22Rv1 (cell line): Measurements from ENCODE around the gene MBLAC2.

Source experiments
- H3K27ac ChIP-seq: fragments of 450-650 bp; 2 replicates; pipeline ENCODE4 v1.5.1; 2017
- CTCF ChIP-seq: fragments of 450-650 bp; IDR thresholded peaks from 2 replicates; pipeline ENCODE4 v1.5.1; 2017; ENCODE audit warnings: mild to moderate bottlenecking
- ZFX ChIP-seq: fragments of 450-650 bp; IDR thresholded peaks from 2 replicates; pipeline ENCODE4 v1.6.1; 2017; ENCODE audit warnings: antibody characterized with exemption, borderline replicate concordance

MBLAC2 gene

GRCh38 chr5:90504743-90505142 lies 30.2 kb upstream of the MBLAC2 start:
- TF ChIP-seq CTCF, result no peak
- TF ChIP-seq ZFX, result no peak
- H3K27ac ChIP-seq, result no peak overlapping the region

GRCh38 chr5:90503596-90503995 lies 29.0 kb upstream of the MBLAC2 start:
- TF ChIP-seq ZFX, result no peak
- TF ChIP-seq CTCF, result no peak
- H3K27ac ChIP-seq, result no peak overlapping the region

- no peak for TF ChIP-seq CTCF
- TF ChIP-seq ZFX, result no peak
- no peak overlapping the region for H3K27ac ChIP-seq
These were observed 20.6 kb upstream of the MBLAC2 start for GRCh38 chr5:90495146-90495545.

GRCh38 chr5:90494043-90494442 lies 19.5 kb upstream of the MBLAC2 start:
- no peak for TF ChIP-seq ZFX
- TF ChIP-seq CTCF, result no peak

GRCh38 chr5:90488791-90489190 lies 14.2 kb upstream of the MBLAC2 start:
- TF ChIP-seq ZFX (no peak), CTCF (no peak)
- H3K27ac ChIP-seq, result no peak overlapping the region

More at GRCh38 chr5:90494043-90494442, 19.5 kb upstream of the MBLAC2 start:
- no peak overlapping the region for H3K27ac ChIP-seq

- TF ChIP-seq ZFX (no peak), CTCF (no peak)
- no peak overlapping the region for H3K27ac ChIP-seq
These were observed 10.0 kb upstream of the MBLAC2 start for GRCh38 chr5:90484540-90484939.

DNA sequence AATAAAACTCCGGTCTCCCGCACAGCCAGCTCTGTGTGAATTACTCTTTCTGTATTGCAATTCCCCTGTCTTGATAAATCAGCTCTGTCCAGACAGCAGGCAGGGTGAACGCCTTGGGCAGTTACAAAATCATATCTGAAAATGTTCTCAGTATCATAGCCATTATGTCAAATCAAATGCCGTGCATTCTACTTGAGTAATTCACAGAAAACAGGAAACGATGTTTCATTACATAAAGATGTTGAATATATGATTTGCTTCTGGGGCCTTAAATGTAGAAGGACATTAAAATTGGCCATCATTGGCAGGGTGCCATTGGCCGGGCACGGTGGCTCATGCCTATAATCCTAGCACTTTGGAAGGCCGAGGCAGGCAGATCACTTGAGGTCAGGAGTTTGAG lies 8.6 kb upstream of the MBLAC2 start:
- TF ChIP-seq CTCF, result no peak
- no peak for TF ChIP-seq ZFX
- no peak overlapping the region for H3K27ac ChIP-seq
